Endothelial cell (in vitro differentiated cells): ENCODE results near the gene AIDA. TPM values are rescaled to one million over a fixed set of nuclear protein-coding genes. Genes with fewer than 3 reads are reported as not detected.
"Not testable (repeated sequence)": the region's sequence is repeated elsewhere in the genome, so short reads cannot be mapped to it uniquely, and the experiment has no call there.

Source experiments
- DNase-seq: peaks from one replicate; pipeline ENCODE4 v3.0.0; 2021; ENCODE audit warnings: low spot score
- H3K27ac Mint-ChIP-seq: one replicate; pipeline ENCODE4 v1.8.0; 2021; ENCODE audit warnings: mixed read lengths, inconsistent platforms; ENCODE audit not compliant: unreplicated experiment
- H3K27me3 Mint-ChIP-seq: one replicate; pipeline ENCODE4 v1.8.0; 2021; ENCODE audit warnings: mild to moderate bottlenecking, moderate library complexity, mixed read lengths, inconsistent platforms; ENCODE audit not compliant: unreplicated experiment
- H3K36me3 Mint-ChIP-seq: one replicate; pipeline ENCODE4 v1.8.0; 2021; ENCODE audit warnings: mild to moderate bottlenecking, low read depth, mixed read lengths, inconsistent platforms; ENCODE audit not compliant: unreplicated experiment
- H3K4me1 Mint-ChIP-seq: one replicate; pipeline ENCODE4 v1.8.0; 2021; ENCODE audit warnings: mild to moderate bottlenecking, mixed read lengths, inconsistent platforms; ENCODE audit not compliant: unreplicated experiment
- H3K4me3 Mint-ChIP-seq: one replicate; pipeline ENCODE4 v1.8.0; 2021; ENCODE audit warnings: mild to moderate bottlenecking, mixed read lengths, inconsistent platforms; ENCODE audit not compliant: unreplicated experiment
- H3K9me3 Mint-ChIP-seq: one replicate; pipeline ENCODE4 v1.8.0; 2021; ENCODE audit warnings: mixed read lengths, inconsistent platforms; ENCODE audit not compliant: unreplicated experiment
- CTCF ChIP-seq: fragments of 200-600 bp; sonication (generic); IDR thresholded peaks from one replicate; pipeline ENCODE4 v1.5.0; 2021; ENCODE audit warnings: antibody characterized with exemption; ENCODE audit not compliant: unreplicated experiment
- total RNA-seq: library from RNA; stranded (reverse); fragmentation: NEBNext Ultra II Directional; extraction: Animal tissue kit (Norgen Biotek cat#: 25700); gene quantifications from one replicate; pipeline ENCODE4 v1.2.1, GENCODE V29; 2021; ENCODE audit not compliant: unreplicated experiment

AIDA gene
- total RNA-seq, 1 donor from 2014 or later: 93.4 TPM

DNA sequence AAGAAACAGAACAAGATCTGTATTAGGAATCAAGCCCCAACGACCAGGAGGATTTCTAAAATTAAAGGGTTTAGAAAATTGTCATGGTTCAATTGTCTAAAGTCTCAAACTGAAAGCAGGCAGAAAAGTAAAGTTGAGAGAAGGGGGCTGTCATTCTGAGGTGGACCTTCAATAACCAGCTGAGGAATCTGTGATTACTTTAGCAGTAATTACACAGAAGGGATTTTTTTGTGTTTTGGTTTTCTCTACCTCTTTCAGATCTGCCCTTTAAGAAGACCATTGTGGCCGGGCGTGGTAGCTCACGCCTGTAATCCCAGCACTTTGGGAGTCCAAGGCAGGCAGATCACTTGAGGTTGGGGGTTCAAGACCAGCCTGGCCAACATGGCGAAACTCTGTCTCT is 17.4 kb downstream of the AIDA start:
- DNase-seq: no peak
- no peak for TF ChIP-seq CTCF
- Mint-ChIP-seq H3K36me3 (peaks cover 6% of the 10 kb centered on the region), H3K9me3 (no peaks in the 10 kb centered on the region), H3K4me1 (no peaks in the 10 kb centered on the region), H3K4me3 (no peak overlapping the region), H3K27me3 (no peaks in the 10 kb centered on the region), H3K27ac (no peak overlapping the region)

- DNase-seq: no peak
- H3K4me3 Mint-ChIP-seq: no peak overlapping the region
- H3K9me3 Mint-ChIP-seq: no peaks in the 10 kb centered on the region
- no peak for TF ChIP-seq CTCF
- H3K4me1 Mint-ChIP-seq: no peaks in the 10 kb centered on the region
- H3K27ac Mint-ChIP-seq: no peak overlapping the region
- no peaks in the 10 kb centered on the region for H3K27me3 Mint-ChIP-seq
- H3K36me3 Mint-ChIP-seq: peaks cover 7% of the 10 kb centered on the region
Observed at GRCh38 chr1:222691016-222691415, 21.3 kb downstream of the AIDA start.

- no peaks in the 10 kb centered on the region for H3K4me1 Mint-ChIP-seq
- H3K36me3 Mint-ChIP-seq: peaks cover 12% of the 10 kb centered on the region
- H3K9me3 Mint-ChIP-seq: no peaks in the 10 kb centered on the region
- H3K27ac Mint-ChIP-seq: no peak overlapping the region
- no peak for TF ChIP-seq CTCF
- no peak overlapping the region for H3K4me3 Mint-ChIP-seq
- DNase-seq: no peak
- H3K27me3 Mint-ChIP-seq: peaks cover 1% of the 10 kb centered on the region
Observed at GRCh38 chr1:222680080-222680479, 32.2 kb downstream of the AIDA start.

DNA sequence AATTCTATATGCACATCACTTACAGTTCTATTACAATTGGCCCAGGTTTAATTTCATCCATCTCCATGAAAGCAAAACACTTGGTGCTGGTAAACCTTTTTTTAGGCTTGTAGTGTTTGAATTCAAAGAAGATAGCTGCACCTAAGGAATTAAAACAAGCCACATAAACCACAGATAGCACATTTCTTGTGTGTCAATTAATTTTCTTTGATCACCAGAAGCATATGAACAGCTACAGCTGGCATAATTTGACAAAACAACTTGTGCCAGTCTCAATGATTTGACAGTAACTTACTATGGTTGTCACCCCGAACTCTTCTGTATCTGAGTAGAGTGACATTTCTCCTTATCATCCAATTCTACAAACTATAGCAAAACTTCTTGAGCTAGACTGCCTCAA is 42.2 kb downstream of the AIDA start:
- no peak for TF ChIP-seq CTCF
- Mint-ChIP-seq H3K27ac (no peak overlapping the region), H3K4me3 (no peak overlapping the region), H3K36me3 (peaks cover 18% of the 10 kb centered on the region), H3K27me3 (no peaks in the 10 kb centered on the region), H3K9me3 (no peaks in the 10 kb centered on the region), H3K4me1 (no peaks in the 10 kb centered on the region)
- no peak for DNase-seq

DNA sequence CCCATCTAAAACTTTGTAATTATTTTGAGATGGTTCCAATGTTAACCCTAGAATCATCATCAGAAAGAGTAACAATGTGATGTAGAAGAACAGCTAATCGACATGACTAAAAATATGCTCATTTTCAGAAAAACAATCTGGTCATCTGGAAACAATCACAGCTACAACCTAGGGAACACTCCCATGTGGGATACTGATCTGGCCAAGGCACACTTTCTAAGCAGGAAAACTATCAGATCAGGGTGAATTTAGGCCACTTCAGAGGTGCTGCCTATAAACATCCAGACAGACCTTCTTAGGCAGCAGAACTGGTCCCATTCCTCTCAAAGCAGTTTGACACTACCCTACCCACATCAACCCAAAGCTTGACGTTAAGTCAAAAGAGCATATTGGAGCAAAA is 43.2 kb downstream of the AIDA start:
- H3K4me1 Mint-ChIP-seq, H3K27me3 Mint-ChIP-seq, H3K4me3 Mint-ChIP-seq, DNase-seq, H3K27ac Mint-ChIP-seq, H3K9me3 Mint-ChIP-seq: not testable (repeated sequence)
- peaks cover 14% of the 10 kb centered on the region for H3K36me3 Mint-ChIP-seq

DNA sequence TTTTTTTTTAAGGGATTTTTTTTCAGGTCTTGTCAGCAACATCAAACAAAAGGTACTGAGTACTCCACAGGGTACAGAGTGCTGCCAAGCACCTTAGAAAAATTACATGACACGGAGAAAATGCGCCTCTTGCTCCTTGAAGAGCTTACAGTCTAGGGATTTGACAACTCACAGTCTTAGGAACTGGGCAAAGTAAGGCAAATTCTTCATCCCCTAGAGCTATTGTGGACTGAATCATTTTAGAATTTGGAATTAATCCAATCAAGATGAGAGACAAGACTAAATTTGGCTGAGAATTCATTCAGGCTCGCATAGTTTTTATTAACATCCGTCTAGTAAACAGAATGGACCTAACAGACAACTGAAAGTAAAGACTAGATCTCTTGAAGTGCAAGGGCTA is 44.1 kb downstream of the AIDA start:
- H3K4me1 Mint-ChIP-seq, H3K27me3 Mint-ChIP-seq, H3K27ac Mint-ChIP-seq, H3K4me3 Mint-ChIP-seq, H3K9me3 Mint-ChIP-seq, DNase-seq: not testable (repeated sequence)
- peaks cover 12% of the 10 kb centered on the region for H3K36me3 Mint-ChIP-seq
